22Rv1 (cell line): ENCODE measurements around the gene SLC12A8.

Experiments
- H3K27ac ChIP-seq: fragments of 450-650 bp; 2 replicates; pipeline ENCODE4 v1.5.1; 2017
- CTCF ChIP-seq: fragments of 450-650 bp; IDR thresholded peaks from 2 replicates; pipeline ENCODE4 v1.5.1; 2017; ENCODE audit warnings: mild to moderate bottlenecking
- ZFX ChIP-seq: fragments of 450-650 bp; IDR thresholded peaks from 2 replicates; pipeline ENCODE4 v1.6.1; 2017; ENCODE audit warnings: antibody characterized with exemption, borderline replicate concordance

Gene SLC12A8

DNA sequence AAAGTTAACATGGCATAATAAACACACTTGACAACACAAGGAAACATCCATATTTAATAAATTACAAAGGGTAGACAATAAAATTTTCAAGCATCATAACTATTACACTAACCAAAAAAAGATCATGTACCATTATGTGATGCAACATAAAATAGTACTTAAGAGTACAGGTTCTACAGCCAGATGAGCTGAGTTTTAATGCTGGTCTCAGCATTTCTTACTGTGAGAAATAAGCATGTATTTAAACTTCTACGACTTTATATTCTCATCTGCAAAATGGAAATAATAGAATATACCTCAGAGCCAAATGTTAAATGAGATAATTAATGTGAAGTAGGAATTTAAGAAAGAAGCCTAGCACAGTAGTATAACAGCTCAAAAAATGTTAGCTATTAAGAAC lies 33.7 kb upstream of the SLC12A8 start:
- H3K27ac ChIP-seq = no peak overlapping the region
- TF ChIP-seq CTCF (no peak), ZFX (no peak)

DNA sequence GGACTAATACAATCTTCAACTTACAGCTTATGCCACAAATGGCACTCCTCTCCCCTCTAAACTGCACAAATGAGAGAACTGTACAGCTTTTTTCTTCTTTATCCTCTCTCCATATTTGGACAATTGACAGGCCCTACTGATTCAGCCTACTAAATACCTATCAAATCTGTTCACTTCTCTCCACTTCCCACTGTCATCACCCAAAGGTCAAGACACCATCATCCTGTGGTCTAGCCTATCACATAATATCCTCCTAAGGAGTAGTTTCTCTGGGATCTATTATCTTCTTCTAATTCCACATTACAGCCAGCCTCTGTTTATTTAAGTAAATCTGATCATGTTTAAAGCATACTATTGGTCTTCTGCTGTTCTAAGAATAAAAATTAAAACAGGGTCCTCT lies 33.0 kb upstream of the SLC12A8 start:
- no peak overlapping the region for H3K27ac ChIP-seq
- TF ChIP-seq ZFX (no peak), CTCF (no peak)

GRCh38 chr3:125240496-125240895 lies 27.9 kb upstream of the SLC12A8 start:
- H3K27ac ChIP-seq = no peak overlapping the region
- no peak for TF ChIP-seq CTCF
- TF ChIP-seq ZFX = no peak

DNA sequence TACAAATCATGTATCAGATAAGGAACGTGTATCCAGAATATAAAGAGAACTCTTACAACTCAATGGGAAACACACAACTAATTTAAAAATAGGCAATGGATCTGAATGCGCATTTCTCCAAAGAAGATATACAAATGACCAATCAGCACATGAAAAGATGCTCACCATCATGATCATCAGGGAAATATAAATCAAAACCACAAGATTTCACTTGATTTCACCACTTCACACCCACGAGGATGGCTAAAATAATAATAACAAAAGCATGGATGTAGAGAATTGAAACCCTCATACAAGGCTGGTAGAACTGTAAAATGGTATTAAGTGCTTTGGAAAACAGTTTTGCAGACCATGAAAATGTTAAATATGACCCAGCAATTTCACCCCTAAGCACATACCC lies 26.7 kb upstream of the SLC12A8 start:
- TF ChIP-seq ZFX (no peak), CTCF (no peak)
- H3K27ac ChIP-seq = no peak overlapping the region

- no peak for TF ChIP-seq CTCF
- no peak for TF ChIP-seq ZFX
- no peak overlapping the region for H3K27ac ChIP-seq
These were observed 26.2 kb upstream of the SLC12A8 start for GRCh38 chr3:125238759-125239158.

- no peak for TF ChIP-seq ZFX
- TF ChIP-seq CTCF = no peak
- no peak overlapping the region for H3K27ac ChIP-seq
These were observed 23.9 kb upstream of the SLC12A8 start for GRCh38 chr3:125236331-125236903.

DNA sequence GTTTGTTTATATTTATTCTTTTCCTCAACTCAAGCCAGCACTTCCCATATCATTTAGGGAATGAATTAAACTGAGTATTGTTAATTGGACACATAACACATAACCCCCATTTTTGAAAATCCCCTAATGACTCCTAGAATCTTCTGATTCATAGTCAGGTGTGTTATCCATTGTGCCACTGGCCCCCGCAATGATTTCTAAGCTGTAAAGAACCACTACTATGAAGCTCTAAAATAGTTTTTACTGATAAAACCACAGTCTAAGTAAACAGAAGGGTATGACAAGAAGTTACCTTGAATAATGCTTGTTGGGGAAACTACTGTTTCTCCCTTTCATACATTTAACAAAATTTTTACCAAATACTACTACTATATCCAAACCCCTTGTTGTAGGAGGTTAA lies 22.3 kb upstream of the SLC12A8 start:
- no peak for TF ChIP-seq CTCF
- no peak for TF ChIP-seq ZFX
- no peak overlapping the region for H3K27ac ChIP-seq
